ENCODE data around the gene DDX47. TPM values are rescaled to one million over a fixed set of nuclear protein-coding genes. Genes with fewer than 3 reads are reported as not detected.

The DDX47 gene
- polyA plus RNA-seq, 1 of the 3 experiments (the other 2 are of a cell fraction) = 68.4 TPM

GRCh38 chr12:12792421-12792820, 20.7 kb upstream of the DDX47 start:
- Histone ChIP-seq H3K9me3 (no peaks in the 10 kb centered on the region), H2AFZ (ENCODE audit: low read depth) (0 out of 2 replicates have a peak overlapping the region, but pooled peaks have one; percentile 22), H3K27me3 (ENCODE audit: insufficient read depth) (no peaks in the 10 kb centered on the region), H3K9me2 (no peaks in the 10 kb centered on the region), H3K4me3 (ENCODE audit: low read depth in 2 of 2, low read length in 1 of 2) (peak overlapping the region in 1 of 2 experiments; percentile 7; a peak in 1 of 4 replicates), H3K4me2 (peak overlapping the region; percentile 58; the same call in 1 of the 2 replicates), H3K9ac (no peak overlapping the region), H3K36me3 (replicated peaks in 1 of 2; ENCODE audit: control insufficient read depth in 1 of 2, insufficient read depth in 2 of 2, low read length in 1 of 2) (no peaks in the 10 kb centered on the region), H3K27ac (ENCODE audit: low read depth in 2 of 2, low read length in 1 of 2) (peak overlapping the region in 1 of 2 experiments; percentile 93; a peak in 2 of 4 replicates), H3K4me1 (ENCODE audit: control insufficient read depth in 1 of 2, insufficient read depth in 2 of 2, low read depth in 1 of 2, low read length in 1 of 2) (peaks cover 7 to 33% of the 10 kb centered on the region in 2 experiments; a peak in 3 of 4 replicates), H4K20me1 (ENCODE audit: insufficient read depth) (no peaks in the 10 kb centered on the region), H3F3A (replicated peaks; ENCODE audit: insufficient read depth) (peaks cover 5% of the 10 kb centered on the region), H3K79me2 (ENCODE audit: insufficient read depth) (no peaks in the 10 kb centered on the region)
- ChIA-PET CTCF (interaction anchor here (0.7 to 1.9 kb wide), 7 partner anchors 11 to 420 kb away, joined by 3 to 12 read pairs (median 6); no protein-coding TSS in a partner anchor), POLR2A (interaction anchor here (0.6 to 1.5 kb wide), 5 partner anchors 21 to 387 kb away, joined by 3 to 8 read pairs (median 4); partner anchors contain the start of gene DDX47)
- TF ChIP-seq TAF1 (IDR thresholded peaks at IDR 0.05; ENCODE audit: borderline replicate concordance, low read depth, low read length) (no peak), SIN3A (IDR thresholded peaks at IDR 0.05; ENCODE audit: borderline replicate concordance, low read depth, low read length) (no peak), CTCF (IDR thresholded peaks at IDR 0.05) (no peak), MXI1 (IDR thresholded peaks at IDR 0.05; ENCODE audit: low read depth, low read length) (0 out of 2 replicates have a peak, but pooled peaks have one; percentile 33), GATA2 (CRISPR knock-in tag; IDR thresholded peaks at IDR 0.05) (peak; percentile 4), EP300 (IDR thresholded peaks at IDR 0.05; ENCODE audit: borderline replicate concordance in 1 of 2, low read depth in 1 of 2, low read length in 1 of 2) (peak in 1 of 2 experiments; percentile 75; a peak in 2 of 4 replicates), RAD21 (IDR thresholded peaks at IDR 0.05; ENCODE audit: low read length) (peak; percentile 10; the same call in 1 of the 2 replicates)
- WGBS (ENCODE audit: low lambda C conversion rate) = 71% methylated on average over 6 of the region's 6 CpGs
- peak; percentile 73 for DNase-seq

- H3K4me1 ChIP-seq (ENCODE audit: control insufficient read depth in 1 of 2, insufficient read depth in 2 of 2, low read depth in 1 of 2, low read length in 1 of 2) = peaks cover 7 to 20% of the 10 kb centered on the region in 2 experiments; a peak in 3 of 4 replicates
- no peaks in the 10 kb centered on the region for H3K79me2 ChIP-seq (ENCODE audit: insufficient read depth)
- 79% methylated on average over 2 of the region's 2 CpGs for WGBS (ENCODE audit: low lambda C conversion rate)
- POLR2A ChIA-PET = no interaction called here
- H3K9me3 ChIP-seq = no peaks in the 10 kb centered on the region
- H3K36me3 ChIP-seq (replicated peaks in 1 of 2; ENCODE audit: control insufficient read depth in 1 of 2, insufficient read depth in 2 of 2, low read length in 1 of 2) = no peaks in the 10 kb centered on the region
- no peak overlapping the region for H3K9ac ChIP-seq
- no peak overlapping the region for H3K27ac ChIP-seq (ENCODE audit: low read depth in 2 of 2, low read length in 1 of 2)
- H3K4me3 ChIP-seq (ENCODE audit: low read depth in 2 of 2, low read length in 1 of 2) = no peak overlapping the region
- no peaks in the 10 kb centered on the region for H3K27me3 ChIP-seq (ENCODE audit: insufficient read depth)
- H3K4me2 ChIP-seq = no peak overlapping the region
- no peaks in the 10 kb centered on the region for H3F3A ChIP-seq (replicated peaks; ENCODE audit: insufficient read depth)
- DNase-seq = no peak
- no peaks in the 10 kb centered on the region for H3K9me2 ChIP-seq
- no peaks in the 10 kb centered on the region for H4K20me1 ChIP-seq (ENCODE audit: insufficient read depth)
- CTCF ChIA-PET = interaction anchor here (0.7 to 1.9 kb wide), 3 partner anchors 9 to 18 kb away, joined by 3 to 7 read pairs (median 5); partner anchors contain the start of gene DDX47
- no peak overlapping the region for H2AFZ ChIP-seq (ENCODE audit: low read depth)
- TF ChIP-seq RCOR1 (IDR thresholded peaks at IDR 0.05; ENCODE audit: low read length) (no peak), TEAD4 (IDR thresholded peaks at IDR 0.05; ENCODE audit: borderline replicate concordance, insufficient read depth) (no peak), FOSL2 (IDR thresholded peaks at IDR 0.05; ENCODE audit: borderline replicate concordance, low read depth) (no peak), RAD21 (IDR thresholded peaks at IDR 0.05; ENCODE audit: low read length) (no peak), YY1 (IDR thresholded peaks at IDR 0.05; ENCODE audit: low read depth) (no peak), CHD2 (IDR thresholded peaks at IDR 0.05; ENCODE audit: low read length, partially characterized antibody) (no peak), JUND (IDR thresholded peaks at IDR 0.05) (no peak), RFX5 (IDR thresholded peaks at IDR 0.05; ENCODE audit: low read length) (no peak), MEF2A (IDR thresholded peaks at IDR 0.05; ENCODE audit: borderline replicate concordance, low read depth) (no peak), CTCF (IDR thresholded peaks at IDR 0.05) (no peak), POLR2AphosphoS5 (IDR thresholded peaks at IDR 0.05; ENCODE audit: low read depth, low read length) (no peak), USF1 (IDR thresholded peaks at IDR 0.05; ENCODE audit: borderline replicate concordance, low read depth) (no peak), REST (IDR thresholded peaks at IDR 0.05; ENCODE audit: low read depth, low read length) (no peak)
Measured at GRCh38 chr12:12794686-12795085, 18.5 kb upstream of the DDX47 start.
